ENCODE data around the gene SLC9A9. TPM values are rescaled to one million over a fixed set of nuclear protein-coding genes. Genes with fewer than 3 reads are reported as not detected.

Gene SLC9A9
- total and polyA plus RNA-seq, 9 of the 15 experiments (the other 6 are each of a cell fraction or from before 2014, with no cell fraction given): 0.03 to 0.13 TPM; not detected in 7

DNA sequence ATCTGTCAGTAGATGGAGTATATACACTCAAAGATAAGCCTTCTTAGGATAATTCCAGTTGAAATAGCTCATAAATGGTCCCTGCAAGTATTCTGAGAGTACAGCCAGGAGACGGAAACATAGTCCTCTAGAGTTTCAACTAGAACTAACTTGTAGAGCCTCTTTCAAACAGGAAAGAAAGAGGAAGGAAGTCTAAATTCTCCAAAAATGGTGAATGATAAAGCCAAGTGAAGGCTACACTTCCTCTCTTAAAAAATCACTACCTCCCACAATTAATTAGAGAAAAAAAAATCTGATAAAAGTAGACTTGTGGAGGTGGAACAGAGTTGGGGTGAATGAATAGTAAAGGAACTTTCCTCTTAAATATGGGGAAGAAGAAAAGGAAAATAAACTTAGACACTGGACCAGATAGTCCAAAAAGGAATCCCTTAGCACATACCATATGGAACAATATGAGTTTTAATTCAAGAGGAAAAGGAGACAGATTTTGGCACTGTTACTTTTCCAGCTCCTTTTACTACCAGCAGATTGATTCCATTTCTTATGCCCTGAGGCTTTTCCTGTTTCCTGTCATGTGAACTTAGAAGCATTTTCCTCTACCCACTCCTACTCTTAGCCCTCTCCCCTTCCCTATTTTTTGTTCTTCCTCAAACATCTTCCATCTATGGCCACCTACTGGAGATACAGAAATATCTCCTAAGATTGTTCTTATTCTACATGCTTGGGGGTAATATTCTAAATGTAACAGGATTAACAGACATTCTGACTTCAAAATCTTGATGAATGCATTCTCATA is 521.1 kb downstream of the SLC9A9 start (continued):
- TF ChIP-seq CTCF (IDR thresholded peaks at IDR 0.05 in 2 of 3, conservative IDR thresholded peaks at IDR 0.05 in 1 of 3; ENCODE audit: insufficient read depth in 2 of 3, low read depth in 1 of 3, low read length in 3 of 3) (peak; percentile 7 to 37 (median 14); a peak in 3 of 6 replicates), MTA2 (IDR thresholded peaks at IDR 0.05; ENCODE audit: low read depth) (no peak), GATAD2A (IDR thresholded peaks at IDR 0.05) (no peak), FOXA3 (CRISPR knock-in tag; conservative IDR thresholded peaks at IDR 0.05 in 1 of 2, IDR thresholded peaks at IDR 0.05 in 1 of 2) (no peak), ARID2 (IDR thresholded peaks at IDR 0.05) (0 out of 2 replicates have a peak, but pooled peaks have one; percentile 7), ELF1 (tag; IDR thresholded peaks at IDR 0.05) (no peak), ZNF347 (CRISPR knock-in tag; IDR thresholded peaks at IDR 0.05; ENCODE audit: low read depth) (no peak), BRD9 (IDR thresholded peaks at IDR 0.05; ENCODE audit: low read depth, partially characterized antibody) (no peak), MIER1 (IDR thresholded peaks at IDR 0.05; ENCODE audit: low read depth) (no peak), UBTF (IDR thresholded peaks at IDR 0.05; ENCODE audit: borderline replicate concordance in 1 of 2, low read depth in 2 of 2, low read length in 2 of 2) (no peak), KLF13 (tag; IDR thresholded peaks at IDR 0.05; ENCODE audit: borderline replicate concordance, low read depth) (no peak), THAP12 (CRISPR knock-in tag; IDR thresholded peaks at IDR 0.05) (no peak), NR3C1 (CRISPR knock-in tag; IDR thresholded peaks at IDR 0.05) (no peak), ZNF77 (CRISPR knock-in tag; IDR thresholded peaks at IDR 0.05) (no peak), ZNF668 (CRISPR knock-in tag; IDR thresholded peaks at IDR 0.05) (no peak)
- TF ChIP-seq, protein P1, sequence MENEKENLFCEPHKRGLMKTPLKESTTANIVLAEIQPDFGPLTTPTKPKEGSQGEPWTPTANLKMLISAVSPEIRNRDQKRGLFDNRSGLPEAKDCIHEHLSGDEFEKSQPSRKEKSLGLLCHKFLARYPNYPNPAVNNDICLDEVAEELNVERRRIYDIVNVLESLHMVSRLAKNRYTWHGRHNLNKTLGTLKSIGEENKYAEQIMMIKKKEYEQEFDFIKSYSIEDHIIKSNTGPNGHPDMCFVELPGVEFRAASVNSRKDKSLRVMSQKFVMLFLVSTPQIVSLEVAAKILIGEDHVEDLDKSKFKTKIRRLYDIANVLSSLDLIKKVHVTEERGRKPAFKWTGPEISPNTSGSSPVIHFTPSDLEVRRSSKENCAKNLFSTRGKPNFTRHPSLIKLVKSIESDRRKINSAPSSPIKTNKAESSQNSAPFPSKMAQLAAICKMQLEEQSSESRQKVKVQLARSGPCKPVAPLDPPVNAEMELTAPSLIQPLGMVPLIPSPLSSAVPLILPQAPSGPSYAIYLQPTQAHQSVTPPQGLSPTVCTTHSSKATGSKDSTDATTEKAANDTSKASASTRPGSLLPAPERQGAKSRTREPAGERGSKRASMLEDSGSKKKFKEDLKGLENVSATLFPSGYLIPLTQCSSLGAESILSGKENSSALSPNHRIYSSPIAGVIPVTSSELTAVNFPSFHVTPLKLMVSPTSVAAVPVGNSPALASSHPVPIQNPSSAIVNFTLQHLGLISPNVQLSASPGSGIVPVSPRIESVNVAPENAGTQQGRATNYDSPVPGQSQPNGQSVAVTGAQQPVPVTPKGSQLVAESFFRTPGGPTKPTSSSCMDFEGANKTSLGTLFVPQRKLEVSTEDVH (IDR thresholded peaks at IDR 0.05; ENCODE audit: low read depth, partially characterized antibody): no peak
